ENCODE data around the gene SUCO. TPM values are rescaled to one million over a fixed set of nuclear protein-coding genes. Genes with fewer than 3 reads are reported as not detected.

Gene SUCO
- total RNA-seq, 1 donor from 2014 or later: 32.7 TPM

GRCh38 chr1:172650474-172651193, 117.7 kb downstream of the SUCO start:
- no peak for DNase-seq

GRCh38 chr1:172653015-172653709, 120.2 kb downstream of the SUCO start:
- no peak for DNase-seq

GRCh38 chr1:172654535-172654934, 121.6 kb downstream of the SUCO start:
- peak; percentile 24 for DNase-seq

- no peak for DNase-seq
These were observed 123.6 kb downstream of the SUCO start for GRCh38 chr1:172656576-172656975.

- no peak for DNase-seq
These were observed 124.6 kb downstream of the SUCO start for GRCh38 chr1:172657586-172657985.

GRCh38 chr1:172658871-172659453, 126.0 kb downstream of the SUCO start, which contains the start of gene FASLG:
Gene FASLG (plus strand): TSS chr1:172659103. CDS start chr1:172659202, 99 bp downstream.
- no peak for DNase-seq

GRCh38 chr1:172661107-172661506, 128.2 kb downstream of the SUCO start:
- no peak for DNase-seq

Other genes with a start within 250 kb of the SUCO start
- not detected in 2 replicates for gene C1orf105, start 112.5 kb upstream of the SUCO start, total RNA-seq
- 13.6 and 17.9 TPM in 2 replicates for gene PIGC, start 89.1 kb upstream of the SUCO start, total RNA-seq
- gene FASLG, start 126.0 kb downstream of the SUCO start, total RNA-seq: not detected in 2 replicates